Measurements from ENCODE around the gene TENM4. TPM values are rescaled to one million over a fixed set of nuclear protein-coding genes. Genes with fewer than 3 reads are reported as not detected.

Gene TENM4
- total RNA-seq, 1 experiment from 2014 or later: 25.0 TPM

DNA sequence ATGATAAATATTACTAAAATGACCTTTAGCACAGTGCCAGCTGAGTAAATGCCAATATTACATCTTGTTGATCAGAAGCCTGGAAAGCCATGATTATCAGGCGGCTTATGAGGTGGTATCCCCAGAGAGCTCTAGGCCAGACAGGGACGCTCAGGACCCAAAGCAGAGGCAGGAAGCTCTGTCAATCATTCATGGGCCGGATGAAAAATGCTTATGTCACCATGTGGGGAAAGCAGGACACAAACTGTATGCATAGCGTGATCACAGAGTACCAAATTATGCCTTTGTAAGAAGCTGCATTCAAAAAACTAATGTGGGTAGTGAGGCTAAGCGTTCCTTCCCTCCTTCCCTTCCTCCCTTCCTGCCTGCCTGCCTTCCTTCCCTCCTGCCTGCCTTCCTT lies 82.6 kb downstream of the TENM4 start (continued):
- TF ChIP-seq, protein P1, sequence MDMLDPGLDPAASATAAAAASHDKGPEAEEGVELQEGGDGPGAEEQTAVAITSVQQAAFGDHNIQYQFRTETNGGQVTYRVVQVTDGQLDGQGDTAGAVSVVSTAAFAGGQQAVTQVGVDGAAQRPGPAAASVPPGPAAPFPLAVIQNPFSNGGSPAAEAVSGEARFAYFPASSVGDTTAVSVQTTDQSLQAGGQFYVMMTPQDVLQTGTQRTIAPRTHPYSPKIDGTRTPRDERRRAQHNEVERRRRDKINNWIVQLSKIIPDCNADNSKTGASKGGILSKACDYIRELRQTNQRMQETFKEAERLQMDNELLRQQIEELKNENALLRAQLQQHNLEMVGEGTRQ (CRISPR knock-in tag; IDR thresholded peaks at IDR 0.05): no peak
- TF ChIP-seq, protein P2, sequence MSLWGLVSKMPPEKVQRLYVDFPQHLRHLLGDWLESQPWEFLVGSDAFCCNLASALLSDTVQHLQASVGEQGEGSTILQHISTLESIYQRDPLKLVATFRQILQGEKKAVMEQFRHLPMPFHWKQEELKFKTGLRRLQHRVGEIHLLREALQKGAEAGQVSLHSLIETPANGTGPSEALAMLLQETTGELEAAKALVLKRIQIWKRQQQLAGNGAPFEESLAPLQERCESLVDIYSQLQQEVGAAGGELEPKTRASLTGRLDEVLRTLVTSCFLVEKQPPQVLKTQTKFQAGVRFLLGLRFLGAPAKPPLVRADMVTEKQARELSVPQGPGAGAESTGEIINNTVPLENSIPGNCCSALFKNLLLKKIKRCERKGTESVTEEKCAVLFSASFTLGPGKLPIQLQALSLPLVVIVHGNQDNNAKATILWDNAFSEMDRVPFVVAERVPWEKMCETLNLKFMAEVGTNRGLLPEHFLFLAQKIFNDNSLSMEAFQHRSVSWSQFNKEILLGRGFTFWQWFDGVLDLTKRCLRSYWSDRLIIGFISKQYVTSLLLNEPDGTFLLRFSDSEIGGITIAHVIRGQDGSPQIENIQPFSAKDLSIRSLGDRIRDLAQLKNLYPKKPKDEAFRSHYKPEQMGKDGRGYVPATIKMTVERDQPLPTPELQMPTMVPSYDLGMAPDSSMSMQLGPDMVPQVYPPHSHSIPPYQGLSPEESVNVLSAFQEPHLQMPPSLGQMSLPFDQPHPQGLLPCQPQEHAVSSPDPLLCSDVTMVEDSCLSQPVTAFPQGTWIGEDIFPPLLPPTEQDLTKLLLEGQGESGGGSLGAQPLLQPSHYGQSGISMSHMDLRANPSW (CRISPR knock-in tag; conservative IDR thresholded peaks at IDR 0.05; ENCODE audit: low read depth): no peak

DNA sequence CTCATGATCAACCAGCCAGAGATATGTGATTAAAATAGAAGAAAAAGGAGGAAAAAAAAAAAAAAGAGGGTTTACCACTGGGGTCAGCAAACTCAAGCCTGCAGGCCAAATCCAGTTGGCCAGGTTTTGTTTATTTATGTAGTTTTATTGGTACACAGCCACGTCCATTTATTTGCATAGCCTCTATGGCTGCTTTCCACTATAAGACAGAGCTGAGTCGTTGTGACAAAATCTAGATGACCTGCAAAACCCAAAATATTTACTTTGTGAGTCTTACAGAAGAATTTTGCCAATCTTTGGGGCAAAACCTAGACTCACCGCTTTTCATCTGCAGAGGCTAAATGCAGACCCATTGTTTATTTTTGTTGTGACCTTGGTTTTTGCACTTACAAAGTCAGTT lies 87.1 kb downstream of the TENM4 start:
- POLR2A ChIA-PET: no interaction called here
- ATAC-seq: no peak

More for the DNA sequence above, 87.1 kb downstream of the TENM4 start:
- H3K4me1 Mint-ChIP-seq: peaks cover 10% of the 10 kb centered on the region
- TF ChIP-seq, protein P3, sequence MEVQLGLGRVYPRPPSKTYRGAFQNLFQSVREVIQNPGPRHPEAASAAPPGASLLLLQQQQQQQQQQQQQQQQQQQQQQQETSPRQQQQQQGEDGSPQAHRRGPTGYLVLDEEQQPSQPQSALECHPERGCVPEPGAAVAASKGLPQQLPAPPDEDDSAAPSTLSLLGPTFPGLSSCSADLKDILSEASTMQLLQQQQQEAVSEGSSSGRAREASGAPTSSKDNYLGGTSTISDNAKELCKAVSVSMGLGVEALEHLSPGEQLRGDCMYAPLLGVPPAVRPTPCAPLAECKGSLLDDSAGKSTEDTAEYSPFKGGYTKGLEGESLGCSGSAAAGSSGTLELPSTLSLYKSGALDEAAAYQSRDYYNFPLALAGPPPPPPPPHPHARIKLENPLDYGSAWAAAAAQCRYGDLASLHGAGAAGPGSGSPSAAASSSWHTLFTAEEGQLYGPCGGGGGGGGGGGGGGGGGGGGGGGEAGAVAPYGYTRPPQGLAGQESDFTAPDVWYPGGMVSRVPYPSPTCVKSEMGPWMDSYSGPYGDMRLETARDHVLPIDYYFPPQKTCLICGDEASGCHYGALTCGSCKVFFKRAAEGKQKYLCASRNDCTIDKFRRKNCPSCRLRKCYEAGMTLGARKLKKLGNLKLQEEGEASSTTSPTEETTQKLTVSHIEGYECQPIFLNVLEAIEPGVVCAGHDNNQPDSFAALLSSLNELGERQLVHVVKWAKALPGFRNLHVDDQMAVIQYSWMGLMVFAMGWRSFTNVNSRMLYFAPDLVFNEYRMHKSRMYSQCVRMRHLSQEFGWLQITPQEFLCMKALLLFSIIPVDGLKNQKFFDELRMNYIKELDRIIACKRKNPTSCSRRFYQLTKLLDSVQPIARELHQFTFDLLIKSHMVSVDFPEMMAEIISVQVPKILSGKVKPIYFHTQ (CRISPR knock-in tag; IDR thresholded peaks at IDR 0.05): no peak
- TF ChIP-seq, protein P4, sequence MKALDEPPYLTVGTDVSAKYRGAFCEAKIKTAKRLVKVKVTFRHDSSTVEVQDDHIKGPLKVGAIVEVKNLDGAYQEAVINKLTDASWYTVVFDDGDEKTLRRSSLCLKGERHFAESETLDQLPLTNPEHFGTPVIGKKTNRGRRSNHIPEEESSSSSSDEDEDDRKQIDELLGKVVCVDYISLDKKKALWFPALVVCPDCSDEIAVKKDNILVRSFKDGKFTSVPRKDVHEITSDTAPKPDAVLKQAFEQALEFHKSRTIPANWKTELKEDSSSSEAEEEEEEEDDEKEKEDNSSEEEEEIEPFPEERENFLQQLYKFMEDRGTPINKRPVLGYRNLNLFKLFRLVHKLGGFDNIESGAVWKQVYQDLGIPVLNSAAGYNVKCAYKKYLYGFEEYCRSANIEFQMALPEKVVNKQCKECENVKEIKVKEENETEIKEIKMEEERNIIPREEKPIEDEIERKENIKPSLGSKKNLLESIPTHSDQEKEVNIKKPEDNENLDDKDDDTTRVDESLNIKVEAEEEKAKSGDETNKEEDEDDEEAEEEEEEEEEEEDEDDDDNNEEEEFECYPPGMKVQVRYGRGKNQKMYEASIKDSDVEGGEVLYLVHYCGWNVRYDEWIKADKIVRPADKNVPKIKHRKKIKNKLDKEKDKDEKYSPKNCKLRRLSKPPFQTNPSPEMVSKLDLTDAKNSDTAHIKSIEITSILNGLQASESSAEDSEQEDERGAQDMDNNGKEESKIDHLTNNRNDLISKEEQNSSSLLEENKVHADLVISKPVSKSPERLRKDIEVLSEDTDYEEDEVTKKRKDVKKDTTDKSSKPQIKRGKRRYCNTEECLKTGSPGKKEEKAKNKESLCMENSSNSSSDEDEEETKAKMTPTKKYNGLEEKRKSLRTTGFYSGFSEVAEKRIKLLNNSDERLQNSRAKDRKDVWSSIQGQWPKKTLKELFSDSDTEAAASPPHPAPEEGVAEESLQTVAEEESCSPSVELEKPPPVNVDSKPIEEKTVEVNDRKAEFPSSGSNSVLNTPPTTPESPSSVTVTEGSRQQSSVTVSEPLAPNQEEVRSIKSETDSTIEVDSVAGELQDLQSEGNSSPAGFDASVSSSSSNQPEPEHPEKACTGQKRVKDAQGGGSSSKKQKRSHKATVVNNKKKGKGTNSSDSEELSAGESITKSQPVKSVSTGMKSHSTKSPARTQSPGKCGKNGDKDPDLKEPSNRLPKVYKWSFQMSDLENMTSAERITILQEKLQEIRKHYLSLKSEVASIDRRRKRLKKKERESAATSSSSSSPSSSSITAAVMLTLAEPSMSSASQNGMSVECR (CRISPR knock-in tag; IDR thresholded peaks at IDR 0.05; ENCODE audit: borderline replicate concordance): no peak
- TF ChIP-seq ZNF317 (CRISPR knock-in tag; IDR thresholded peaks at IDR 0.05; ENCODE audit: borderline replicate concordance, low read depth): no peak
- no peak for TF ChIP-seq CREB1 (CRISPR knock-in tag; IDR thresholded peaks at IDR 0.05)
- TF ChIP-seq, protein P5, sequence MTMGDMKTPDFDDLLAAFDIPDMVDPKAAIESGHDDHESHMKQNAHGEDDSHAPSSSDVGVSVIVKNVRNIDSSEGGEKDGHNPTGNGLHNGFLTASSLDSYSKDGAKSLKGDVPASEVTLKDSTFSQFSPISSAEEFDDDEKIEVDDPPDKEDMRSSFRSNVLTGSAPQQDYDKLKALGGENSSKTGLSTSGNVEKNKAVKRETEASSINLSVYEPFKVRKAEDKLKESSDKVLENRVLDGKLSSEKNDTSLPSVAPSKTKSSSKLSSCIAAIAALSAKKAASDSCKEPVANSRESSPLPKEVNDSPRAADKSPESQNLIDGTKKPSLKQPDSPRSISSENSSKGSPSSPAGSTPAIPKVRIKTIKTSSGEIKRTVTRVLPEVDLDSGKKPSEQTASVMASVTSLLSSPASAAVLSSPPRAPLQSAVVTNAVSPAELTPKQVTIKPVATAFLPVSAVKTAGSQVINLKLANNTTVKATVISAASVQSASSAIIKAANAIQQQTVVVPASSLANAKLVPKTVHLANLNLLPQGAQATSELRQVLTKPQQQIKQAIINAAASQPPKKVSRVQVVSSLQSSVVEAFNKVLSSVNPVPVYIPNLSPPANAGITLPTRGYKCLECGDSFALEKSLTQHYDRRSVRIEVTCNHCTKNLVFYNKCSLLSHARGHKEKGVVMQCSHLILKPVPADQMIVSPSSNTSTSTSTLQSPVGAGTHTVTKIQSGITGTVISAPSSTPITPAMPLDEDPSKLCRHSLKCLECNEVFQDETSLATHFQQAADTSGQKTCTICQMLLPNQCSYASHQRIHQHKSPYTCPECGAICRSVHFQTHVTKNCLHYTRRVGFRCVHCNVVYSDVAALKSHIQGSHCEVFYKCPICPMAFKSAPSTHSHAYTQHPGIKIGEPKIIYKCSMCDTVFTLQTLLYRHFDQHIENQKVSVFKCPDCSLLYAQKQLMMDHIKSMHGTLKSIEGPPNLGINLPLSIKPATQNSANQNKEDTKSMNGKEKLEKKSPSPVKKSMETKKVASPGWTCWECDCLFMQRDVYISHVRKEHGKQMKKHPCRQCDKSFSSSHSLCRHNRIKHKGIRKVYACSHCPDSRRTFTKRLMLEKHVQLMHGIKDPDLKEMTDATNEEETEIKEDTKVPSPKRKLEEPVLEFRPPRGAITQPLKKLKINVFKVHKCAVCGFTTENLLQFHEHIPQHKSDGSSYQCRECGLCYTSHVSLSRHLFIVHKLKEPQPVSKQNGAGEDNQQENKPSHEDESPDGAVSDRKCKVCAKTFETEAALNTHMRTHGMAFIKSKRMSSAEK (CRISPR knock-in tag; IDR thresholded peaks at IDR 0.05; ENCODE audit: borderline replicate concordance): no peak
- TF ChIP-seq, protein P1 (CRISPR knock-in tag; IDR thresholded peaks at IDR 0.05): no peak
- no peak for TF ChIP-seq ZNF416 (CRISPR knock-in tag; IDR thresholded peaks at IDR 0.05)
- TF ChIP-seq NFYB (CRISPR knock-in tag; conservative IDR thresholded peaks at IDR 0.05; ENCODE audit: low read depth): no peak
- no peak for TF ChIP-seq PRRX2 (CRISPR knock-in tag; IDR thresholded peaks at IDR 0.05)
- no peak for TF ChIP-seq ZNF232 (CRISPR knock-in tag; IDR thresholded peaks at IDR 0.05)
- H3K9me3 Mint-ChIP-seq: peaks cover 3% of the 10 kb centered on the region; the same call in 1 of the 2 replicates
- H3K36me3 Mint-ChIP-seq: no peaks in the 10 kb centered on the region
- H3K4me3 Mint-ChIP-seq: no peak overlapping the region
- H3K27me3 Mint-ChIP-seq (ENCODE audit: low read depth): no peaks in the 10 kb centered on the region
- no peak overlapping the region for H3K27ac Mint-ChIP-seq
- no peak for DNase-seq (ENCODE audit: low spot score)
- CTCF ChIA-PET: no interaction called here

All from WTC11 (cell line).